BE2C (cell line): Measurements from ENCODE around the gene SPTLC1.

Experiments
- DNase-seq: peaks from one replicate; pipeline ENCODE4 v3.0.0-alpha.2; 2020
- H3K27me3 ChIP-seq: fragments of 250-450 bp; sonication (Bioruptor Pico); 2 replicates; pipeline ENCODE4 v1.5.1; 2020; ENCODE audit warnings: mild to moderate bottlenecking
- H3K36me3 ChIP-seq: fragments of 250-450 bp; sonication (Bioruptor Pico); 2 replicates; pipeline ENCODE4 v1.5.1; 2020; ENCODE audit warnings: mild to moderate bottlenecking
- H3K4me1 ChIP-seq: fragments of 250-450 bp; sonication (Bioruptor Pico); 2 replicates; pipeline ENCODE4 v1.5.1; 2020
- H3K4me3 ChIP-seq: 2 replicates; pipeline ENCODE4 v1.5.1; 2011; ENCODE audit warnings: low read depth, low read length
- H3K9me3 ChIP-seq: fragments of 250-450 bp; sonication (Bioruptor Pico); 2 replicates; pipeline ENCODE4 v1.5.1; 2020
- TF ChIP-seq, protein P1 (sequence below): IDR thresholded peaks from 2 replicates; pipeline ENCODE4 v1.5.1; 2012; ENCODE audit warnings: mild to moderate bottlenecking, low read depth, low read length

Gene SPTLC1

DNA sequence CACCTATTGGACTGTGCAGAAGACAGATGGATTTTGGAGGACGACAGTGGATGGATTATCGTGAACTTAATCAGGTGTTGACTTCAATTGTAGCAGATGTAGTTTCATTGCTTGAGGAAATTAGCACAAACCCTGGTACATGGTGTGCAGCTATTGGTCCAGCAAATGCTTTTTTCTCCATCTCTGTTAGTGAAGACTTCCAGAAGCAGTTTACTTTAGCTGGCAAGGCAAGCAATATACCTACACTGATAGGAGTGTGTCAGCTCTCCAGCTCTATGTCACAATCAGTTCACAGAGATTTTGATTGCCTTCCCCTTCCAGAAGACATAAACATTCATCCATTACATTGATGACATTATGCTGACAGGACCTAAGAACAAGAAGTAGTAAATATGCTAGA, 129.5 kb downstream of the SPTLC1 start:
- no peak overlapping the region for H3K4me3 ChIP-seq
- TF ChIP-seq, protein P1, sequence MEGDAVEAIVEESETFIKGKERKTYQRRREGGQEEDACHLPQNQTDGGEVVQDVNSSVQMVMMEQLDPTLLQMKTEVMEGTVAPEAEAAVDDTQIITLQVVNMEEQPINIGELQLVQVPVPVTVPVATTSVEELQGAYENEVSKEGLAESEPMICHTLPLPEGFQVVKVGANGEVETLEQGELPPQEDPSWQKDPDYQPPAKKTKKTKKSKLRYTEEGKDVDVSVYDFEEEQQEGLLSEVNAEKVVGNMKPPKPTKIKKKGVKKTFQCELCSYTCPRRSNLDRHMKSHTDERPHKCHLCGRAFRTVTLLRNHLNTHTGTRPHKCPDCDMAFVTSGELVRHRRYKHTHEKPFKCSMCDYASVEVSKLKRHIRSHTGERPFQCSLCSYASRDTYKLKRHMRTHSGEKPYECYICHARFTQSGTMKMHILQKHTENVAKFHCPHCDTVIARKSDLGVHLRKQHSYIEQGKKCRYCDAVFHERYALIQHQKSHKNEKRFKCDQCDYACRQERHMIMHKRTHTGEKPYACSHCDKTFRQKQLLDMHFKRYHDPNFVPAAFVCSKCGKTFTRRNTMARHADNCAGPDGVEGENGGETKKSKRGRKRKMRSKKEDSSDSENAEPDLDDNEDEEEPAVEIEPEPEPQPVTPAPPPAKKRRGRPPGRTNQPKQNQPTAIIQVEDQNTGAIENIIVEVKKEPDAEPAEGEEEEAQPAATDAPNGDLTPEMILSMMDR, result no peak

More for the DNA sequence above, 129.5 kb downstream of the SPTLC1 start:
- Histone ChIP-seq H3K4me1 (no peaks in the 10 kb centered on the region), H3K9me3 (no peaks in the 10 kb centered on the region), H3K36me3 (no peaks in the 10 kb centered on the region), H3K27me3 (no peaks in the 10 kb centered on the region)
- no peak for DNase-seq
